ENCODE data around the gene MPP4.

DNA sequence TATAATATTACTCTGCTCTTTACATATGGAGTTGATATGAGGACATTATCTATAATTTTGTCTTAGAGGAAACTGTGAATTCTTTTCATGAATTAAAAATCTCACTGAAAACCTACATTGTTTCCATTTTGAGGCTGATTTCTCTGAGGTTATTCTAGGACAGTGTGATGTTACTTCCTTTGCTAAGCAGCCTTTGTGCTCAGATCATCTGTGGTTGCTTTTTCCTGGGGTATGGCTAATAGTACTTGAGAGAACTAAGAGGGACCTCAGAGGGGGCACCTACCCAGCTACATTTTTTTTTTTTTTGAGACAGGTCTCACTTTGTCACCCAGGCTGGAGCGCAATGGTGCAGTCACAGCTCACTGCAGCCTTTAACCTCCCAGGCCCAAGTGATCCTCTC lies 8.7 kb upstream of the MPP4 start:
- TF ChIP-seq FOXP1 (CRISPR knock-in tag; IDR thresholded peaks at IDR 0.05; ENCODE audit: borderline replicate concordance) (no peak), FOXK1 (CRISPR knock-in tag; IDR thresholded peaks at IDR 0.05) (no peak), ZNF396 (CRISPR knock-in tag; IDR thresholded peaks at IDR 0.05; ENCODE audit: borderline replicate concordance) (no peak), ZNF232 (CRISPR knock-in tag; IDR thresholded peaks at IDR 0.05) (no peak), GABPB1 (CRISPR knock-in tag; IDR thresholded peaks at IDR 0.05) (no peak), ATF1 (CRISPR knock-in tag; IDR thresholded peaks at IDR 0.05) (no peak), MXD4 (CRISPR knock-in tag; IDR thresholded peaks at IDR 0.05; ENCODE audit: borderline replicate concordance) (no peak), CREB1 (CRISPR knock-in tag; IDR thresholded peaks at IDR 0.05) (no peak)
- TF ChIP-seq, protein P1, sequence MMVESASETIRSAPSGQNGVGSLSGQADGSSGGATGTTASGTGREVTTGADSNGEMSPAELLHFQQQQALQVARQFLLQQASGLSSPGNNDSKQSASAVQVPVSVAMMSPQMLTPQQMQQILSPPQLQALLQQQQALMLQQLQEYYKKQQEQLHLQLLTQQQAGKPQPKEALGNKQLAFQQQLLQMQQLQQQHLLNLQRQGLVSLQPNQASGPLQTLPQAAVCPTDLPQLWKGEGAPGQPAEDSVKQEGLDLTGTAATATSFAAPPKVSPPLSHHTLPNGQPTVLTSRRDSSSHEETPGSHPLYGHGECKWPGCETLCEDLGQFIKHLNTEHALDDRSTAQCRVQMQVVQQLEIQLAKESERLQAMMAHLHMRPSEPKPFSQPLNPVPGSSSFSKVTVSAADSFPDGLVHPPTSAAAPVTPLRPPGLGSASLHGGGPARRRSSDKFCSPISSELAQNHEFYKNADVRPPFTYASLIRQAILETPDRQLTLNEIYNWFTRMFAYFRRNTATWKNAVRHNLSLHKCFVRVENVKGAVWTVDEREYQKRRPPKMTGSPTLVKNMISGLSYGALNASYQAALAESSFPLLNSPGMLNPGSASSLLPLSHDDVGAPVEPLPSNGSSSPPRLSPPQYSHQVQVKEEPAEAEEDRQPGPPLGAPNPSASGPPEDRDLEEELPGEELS (CRISPR knock-in tag; IDR thresholded peaks at IDR 0.05), result no peak
- TF ChIP-seq, protein P2, sequence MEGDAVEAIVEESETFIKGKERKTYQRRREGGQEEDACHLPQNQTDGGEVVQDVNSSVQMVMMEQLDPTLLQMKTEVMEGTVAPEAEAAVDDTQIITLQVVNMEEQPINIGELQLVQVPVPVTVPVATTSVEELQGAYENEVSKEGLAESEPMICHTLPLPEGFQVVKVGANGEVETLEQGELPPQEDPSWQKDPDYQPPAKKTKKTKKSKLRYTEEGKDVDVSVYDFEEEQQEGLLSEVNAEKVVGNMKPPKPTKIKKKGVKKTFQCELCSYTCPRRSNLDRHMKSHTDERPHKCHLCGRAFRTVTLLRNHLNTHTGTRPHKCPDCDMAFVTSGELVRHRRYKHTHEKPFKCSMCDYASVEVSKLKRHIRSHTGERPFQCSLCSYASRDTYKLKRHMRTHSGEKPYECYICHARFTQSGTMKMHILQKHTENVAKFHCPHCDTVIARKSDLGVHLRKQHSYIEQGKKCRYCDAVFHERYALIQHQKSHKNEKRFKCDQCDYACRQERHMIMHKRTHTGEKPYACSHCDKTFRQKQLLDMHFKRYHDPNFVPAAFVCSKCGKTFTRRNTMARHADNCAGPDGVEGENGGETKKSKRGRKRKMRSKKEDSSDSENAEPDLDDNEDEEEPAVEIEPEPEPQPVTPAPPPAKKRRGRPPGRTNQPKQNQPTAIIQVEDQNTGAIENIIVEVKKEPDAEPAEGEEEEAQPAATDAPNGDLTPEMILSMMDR (IDR thresholded peaks at IDR 0.05), result no peak
- TF ChIP-seq, protein P3, sequence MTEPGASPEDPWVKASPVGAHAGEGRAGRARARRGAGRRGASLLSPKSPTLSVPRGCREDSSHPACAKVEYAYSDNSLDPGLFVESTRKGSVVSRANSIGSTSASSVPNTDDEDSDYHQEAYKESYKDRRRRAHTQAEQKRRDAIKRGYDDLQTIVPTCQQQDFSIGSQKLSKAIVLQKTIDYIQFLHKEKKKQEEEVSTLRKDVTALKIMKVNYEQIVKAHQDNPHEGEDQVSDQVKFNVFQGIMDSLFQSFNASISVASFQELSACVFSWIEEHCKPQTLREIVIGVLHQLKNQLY (CRISPR knock-in tag; IDR thresholded peaks at IDR 0.05), result no peak
- TF ChIP-seq, protein P4, sequence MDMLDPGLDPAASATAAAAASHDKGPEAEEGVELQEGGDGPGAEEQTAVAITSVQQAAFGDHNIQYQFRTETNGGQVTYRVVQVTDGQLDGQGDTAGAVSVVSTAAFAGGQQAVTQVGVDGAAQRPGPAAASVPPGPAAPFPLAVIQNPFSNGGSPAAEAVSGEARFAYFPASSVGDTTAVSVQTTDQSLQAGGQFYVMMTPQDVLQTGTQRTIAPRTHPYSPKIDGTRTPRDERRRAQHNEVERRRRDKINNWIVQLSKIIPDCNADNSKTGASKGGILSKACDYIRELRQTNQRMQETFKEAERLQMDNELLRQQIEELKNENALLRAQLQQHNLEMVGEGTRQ (CRISPR knock-in tag; IDR thresholded peaks at IDR 0.05), result no peak
- TF ChIP-seq, protein P5, sequence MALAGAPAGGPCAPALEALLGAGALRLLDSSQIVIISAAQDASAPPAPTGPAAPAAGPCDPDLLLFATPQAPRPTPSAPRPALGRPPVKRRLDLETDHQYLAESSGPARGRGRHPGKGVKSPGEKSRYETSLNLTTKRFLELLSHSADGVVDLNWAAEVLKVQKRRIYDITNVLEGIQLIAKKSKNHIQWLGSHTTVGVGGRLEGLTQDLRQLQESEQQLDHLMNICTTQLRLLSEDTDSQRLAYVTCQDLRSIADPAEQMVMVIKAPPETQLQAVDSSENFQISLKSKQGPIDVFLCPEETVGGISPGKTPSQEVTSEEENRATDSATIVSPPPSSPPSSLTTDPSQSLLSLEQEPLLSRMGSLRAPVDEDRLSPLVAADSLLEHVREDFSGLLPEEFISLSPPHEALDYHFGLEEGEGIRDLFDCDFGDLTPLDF (CRISPR knock-in tag; IDR thresholded peaks at IDR 0.05), result no peak

Measured in WTC11 (cell line).